ENCODE measurements around the gene PDE9A. TPM values are rescaled to one million over a fixed set of nuclear protein-coding genes. Genes with fewer than 3 reads are reported as not detected.

The PDE9A gene
- total and polyA plus RNA-seq, 2 experiments from 2014 or later = 26.5 to 31.1 TPM

GRCh38 chr21:42644223-42645208 is 8.9 kb upstream of the PDE9A start:
- no peaks in the 10 kb centered on the region; the same call in 2 of the 3 replicates for H3K9me3 Mint-ChIP-seq
- Histone ChIP-seq H3K4me1 (ENCODE audit: insufficient read depth) (peaks cover 18% of the 10 kb centered on the region; the same call in 1 of the 2 replicates), H3F3A (replicated peaks; ENCODE audit: low read depth) (no peaks in the 10 kb centered on the region), H3K4me3 (no peak overlapping the region), H3K9me2 (ENCODE audit: insufficient read depth) (no peaks in the 10 kb centered on the region), H3K79me2 (replicated peaks; ENCODE audit: insufficient read depth) (no peaks in the 10 kb centered on the region), H3K27ac (ENCODE audit: low read depth) (no peak overlapping the region), H3K4me2 (no peak overlapping the region), H2AFZ (no peak overlapping the region), H3K36me3 (ENCODE audit: insufficient read depth) (no peaks in the 10 kb centered on the region), H3K27me3 (ENCODE audit: insufficient read depth) (no peaks in the 10 kb centered on the region), H4K20me1 (replicated peaks; ENCODE audit: insufficient read depth) (no peaks in the 10 kb centered on the region)
- DNase-seq (ENCODE audit: low spot score) = no peak
- H3K36me3 Mint-ChIP-seq (ENCODE audit: low read depth) = no peaks in the 10 kb centered on the region
- H3K27ac Mint-ChIP-seq = no peak overlapping the region
- peaks cover 23% of the 10 kb centered on the region for H3K4me1 Mint-ChIP-seq
- TF ChIP-seq POLR2AphosphoS5 (IDR thresholded peaks at IDR 0.05; ENCODE audit: low read depth) (no peak), REST (IDR thresholded peaks at IDR 0.05; ENCODE audit: unreplicated experiment) (no peak), CTCF (conservative IDR thresholded peaks at IDR 0.05; ENCODE audit: low read depth in 2 of 2) (no peak), EZH2phosphoT487 (IDR thresholded peaks at IDR 0.05; ENCODE audit: unreplicated experiment) (no peak), JUNB (IDR thresholded peaks at IDR 0.05; ENCODE audit: unreplicated experiment) (no peak), ZNF462 (CRISPR knock-in tag; IDR thresholded peaks at IDR 0.05) (no peak), CREB1 (CRISPR knock-in tag; IDR thresholded peaks at IDR 0.05; ENCODE audit: low read depth) (no peak), ETS1 (IDR thresholded peaks at IDR 0.05) (no peak), STAT1 (IDR thresholded peaks at IDR 0.05; ENCODE audit: unreplicated experiment) (no peak), ZNF114 (CRISPR knock-in tag; IDR thresholded peaks at IDR 0.05) (no peak), ZNF331 (CRISPR knock-in tag; IDR thresholded peaks at IDR 0.05; ENCODE audit: low read depth) (no peak), EZH2 (IDR thresholded peaks at IDR 0.05; ENCODE audit: low read depth, unreplicated experiment) (no peak), NANOG (IDR thresholded peaks at IDR 0.05; ENCODE audit: borderline replicate concordance) (no peak)
- H3K27me3 Mint-ChIP-seq (ENCODE audit: insufficient read depth, low read depth, poor library complexity) = peaks cover 6% of the 10 kb centered on the region
- H3K4me3 Mint-ChIP-seq = no peak overlapping the region
- ATAC-seq = no peak
